Spinal cord (tissue), 10 donors: Measurements from ENCODE around the gene MECP2. TPM values are rescaled to one million over a fixed set of nuclear protein-coding genes. Genes with fewer than 3 reads are reported as not detected.

Experiments used
- DNase-seq, 6 donors: peaks; one replicate each; pipeline versions ENCODE4 v3.0.0 to v3.0.0-alpha.2; 2013 to 2015; ENCODE audit warnings: low spot score in 6 of 6, low read depth in 4 of 6
- H3K27ac ChIP-seq: one replicate; pipeline ENCODE4 v1.5.1; 2013; ENCODE audit warnings: low read depth, low read length, control low read depth
- H3K27me3 ChIP-seq: one replicate; pipeline ENCODE4 v1.6.1; 2013; ENCODE audit warnings: low read length; ENCODE audit not compliant: control insufficient read depth, insufficient read depth
- H3K36me3 ChIP-seq: one replicate; pipeline ENCODE4 v1.6.1; 2013; ENCODE audit warnings: low read length; ENCODE audit not compliant: control insufficient read depth, insufficient read depth
- H3K4me1 ChIP-seq: one replicate; pipeline ENCODE4 v1.6.1; 2013; ENCODE audit warnings: low read length; ENCODE audit not compliant: control insufficient read depth, insufficient read depth
- H3K4me3 ChIP-seq: one replicate; pipeline ENCODE4 v1.5.1; 2013; ENCODE audit warnings: low read depth, low read length, control low read depth
- H3K9me3 ChIP-seq: one replicate; pipeline ENCODE4 v1.6.1; 2013; ENCODE audit warnings: low read length; ENCODE audit not compliant: control insufficient read depth, insufficient read depth
- WGBS: methylation state at CpG from one replicate; pipeline ENCODE4 v1.1.5; 2013; ENCODE audit warnings: missing lambda C conversion rate; ENCODE audit not compliant: insufficient coverage; 5-methylcytosine and 5-hydroxymethylcytosine counted together
- polyA plus RNA-seq, 2 donors: library from polyadenylated mRNA; unstranded; fragments of 120-200 nt; gene quantifications; one replicate each; pipeline ENCODE4 v1.2.1, GENCODE V29; 2013; ENCODE audit not compliant: insufficient read length in 2 of 2
- total RNA-seq, 2 donors: library from RNA; depleted of rRNA in 1 of 2; stranded (reverse); fragments of 120-200 nt in 1 of 2; fragments of >200 nt in 1 of 2; gene quantifications; one replicate each; pipeline versions ENCODE4 v1.2.3 to v1.2.4, GENCODE V29; 2013 to 2014
- donor health status: healthy.

MECP2 gene
- total and polyA plus RNA-seq, 4 donors = 30.7 to 43.3 (median 39.7) TPM

GRCh38 chrX:154016366-154017076 lies 81.0 kb downstream of the MECP2 start:
- no peak for DNase-seq
- H3K4me3 ChIP-seq = no peak overlapping the region
- no peaks in the 10 kb centered on the region for H3K27me3 ChIP-seq
- peaks cover 72% of the 10 kb centered on the region for H3K36me3 ChIP-seq
- H3K27ac ChIP-seq = no peak overlapping the region
- peaks cover 66% of the 10 kb centered on the region for H3K4me1 ChIP-seq
- 88% methylated on average over 23 of the region's 24 CpGs for whole genome bisulfite sequencing
- peaks cover 2% of the 10 kb centered on the region for H3K9me3 ChIP-seq

GRCh38 chrX:154015581-154016264 lies 81.8 kb downstream of the MECP2 start:
- H3K27ac ChIP-seq = no peak overlapping the region
- H3K27me3 ChIP-seq = no peaks in the 10 kb centered on the region
- DNase-seq = no peak
- WGBS = 72% methylated on average over 14 of the region's 16 CpGs
- H3K4me3 ChIP-seq = no peak overlapping the region
- H3K4me1 ChIP-seq = peaks cover 62% of the 10 kb centered on the region
- H3K36me3 ChIP-seq = peaks cover 76% of the 10 kb centered on the region
- H3K9me3 ChIP-seq = peaks cover 2% of the 10 kb centered on the region

- peaks cover 78% of the 10 kb centered on the region for H3K36me3 ChIP-seq
- H3K4me3 ChIP-seq = no peak overlapping the region
- WGBS = 86% methylated on average over 23 of the region's 24 CpGs
- H3K4me1 ChIP-seq = peaks cover 54% of the 10 kb centered on the region
- peaks cover 2% of the 10 kb centered on the region for H3K9me3 ChIP-seq
- DNase-seq = no peak
- no peak overlapping the region for H3K27ac ChIP-seq
- H3K27me3 ChIP-seq = no peaks in the 10 kb centered on the region
Observed at GRCh38 chrX:154014429-154015380, 82.8 kb downstream of the MECP2 start.

- Histone ChIP-seq H3K4me3 (no peak overlapping the region), H3K36me3 (peaks cover 77% of the 10 kb centered on the region), H3K27me3 (no peaks in the 10 kb centered on the region), H3K4me1 (peaks cover 49% of the 10 kb centered on the region), H3K9me3 (peaks cover 2% of the 10 kb centered on the region), H3K27ac (peak overlapping the region; percentile 85)
- DNase-seq = peak in 3 of 6 donors; percentile 17 to 69 (median 64)
- 52% methylated on average over 15 of the region's 20 CpGs for WGBS
Observed at GRCh38 chrX:154013614-154014360, 83.7 kb downstream of the MECP2 start.

GRCh38 chrX:154013001-154013421 lies 84.5 kb downstream of the MECP2 start:
- no peaks in the 10 kb centered on the region for H3K27me3 ChIP-seq
- no peak overlapping the region for H3K4me3 ChIP-seq
- WGBS = 72% methylated on average over 17 of the region's 17 CpGs
- peaks cover 41% of the 10 kb centered on the region for H3K4me1 ChIP-seq
- H3K36me3 ChIP-seq = peaks cover 70% of the 10 kb centered on the region
- peaks cover 2% of the 10 kb centered on the region for H3K9me3 ChIP-seq
- H3K27ac ChIP-seq = peak overlapping the region; percentile 85
- no peak for DNase-seq

GRCh38 chrX:154012336-154012991 lies 85.1 kb downstream of the MECP2 start:
- DNase-seq = peak in 2 of 6 donors; percentile 20 to 64
- Histone ChIP-seq H3K4me3 (no peak overlapping the region), H3K4me1 (peaks cover 38% of the 10 kb centered on the region), H3K27me3 (no peaks in the 10 kb centered on the region), H3K27ac (peak overlapping the region; percentile 85), H3K36me3 (peaks cover 65% of the 10 kb centered on the region), H3K9me3 (peaks cover 2% of the 10 kb centered on the region)
- 67% methylated on average over 17 of the region's 17 CpGs for WGBS

- WGBS = 78% methylated on average over 15 of the region's 18 CpGs
Observed at GRCh38 chrX:154011376-154012335, 85.9 kb downstream of the MECP2 start.

More at GRCh38 chrX:154011376-154012335, 85.9 kb downstream of the MECP2 start:
- DNase-seq = no peak
- Histone ChIP-seq H3K27ac (peak overlapping the region; percentile 85), H3K9me3 (peaks cover 2% of the 10 kb centered on the region), H3K4me3 (no peak overlapping the region), H3K27me3 (no peaks in the 10 kb centered on the region), H3K4me1 (peaks cover 37% of the 10 kb centered on the region), H3K36me3 (peaks cover 62% of the 10 kb centered on the region)
